Measurements from ENCODE around the gene GTF3C5.

DNA sequence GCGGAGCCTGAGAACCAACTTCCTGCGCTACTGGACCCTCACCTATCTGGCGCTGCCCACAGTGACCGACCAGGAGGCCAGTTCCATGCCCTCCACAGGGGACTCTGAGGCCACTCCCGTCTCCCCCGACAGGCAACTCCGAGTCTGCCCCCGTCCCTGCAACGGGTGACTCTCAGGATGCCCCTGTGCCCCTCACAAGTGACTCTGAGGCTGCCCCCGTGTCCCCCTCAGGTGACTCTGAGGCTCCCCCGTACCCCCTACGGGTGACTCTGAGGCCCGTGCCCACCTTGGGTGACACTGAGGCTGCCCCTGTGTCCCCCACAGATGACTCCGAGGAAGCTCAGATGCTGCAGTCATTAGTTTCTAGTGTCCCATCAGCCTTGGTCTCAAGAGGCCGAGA lies 56.1 kb downstream of the GTF3C5 start:
- no peak for TF ChIP-seq EZH2phosphoT487 (IDR thresholded peaks at IDR 0.05; ENCODE audit: borderline replicate concordance, low read length)
- TF ChIP-seq, protein P1, sequence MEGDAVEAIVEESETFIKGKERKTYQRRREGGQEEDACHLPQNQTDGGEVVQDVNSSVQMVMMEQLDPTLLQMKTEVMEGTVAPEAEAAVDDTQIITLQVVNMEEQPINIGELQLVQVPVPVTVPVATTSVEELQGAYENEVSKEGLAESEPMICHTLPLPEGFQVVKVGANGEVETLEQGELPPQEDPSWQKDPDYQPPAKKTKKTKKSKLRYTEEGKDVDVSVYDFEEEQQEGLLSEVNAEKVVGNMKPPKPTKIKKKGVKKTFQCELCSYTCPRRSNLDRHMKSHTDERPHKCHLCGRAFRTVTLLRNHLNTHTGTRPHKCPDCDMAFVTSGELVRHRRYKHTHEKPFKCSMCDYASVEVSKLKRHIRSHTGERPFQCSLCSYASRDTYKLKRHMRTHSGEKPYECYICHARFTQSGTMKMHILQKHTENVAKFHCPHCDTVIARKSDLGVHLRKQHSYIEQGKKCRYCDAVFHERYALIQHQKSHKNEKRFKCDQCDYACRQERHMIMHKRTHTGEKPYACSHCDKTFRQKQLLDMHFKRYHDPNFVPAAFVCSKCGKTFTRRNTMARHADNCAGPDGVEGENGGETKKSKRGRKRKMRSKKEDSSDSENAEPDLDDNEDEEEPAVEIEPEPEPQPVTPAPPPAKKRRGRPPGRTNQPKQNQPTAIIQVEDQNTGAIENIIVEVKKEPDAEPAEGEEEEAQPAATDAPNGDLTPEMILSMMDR (IDR thresholded peaks at IDR 0.05; ENCODE audit: low read depth, low read length, poor library complexity, severe bottlenecking): no peak

All from DOHH2 (cell line).